GM12873 (cell line): ENCODE measurements around the gene MYO3B.

ENCODE experiments used
- TF ChIP-seq, protein P1 (sequence below): IDR thresholded peaks from 2 replicates; pipeline ENCODE4 v1.5.1; 2012; ENCODE audit warnings: low read depth, mild to moderate bottlenecking, moderate library complexity, low read length, control low read depth; ENCODE audit not compliant: insufficient read depth; ENCODE audit errors: missing control alignments

MYO3B gene

DNA sequence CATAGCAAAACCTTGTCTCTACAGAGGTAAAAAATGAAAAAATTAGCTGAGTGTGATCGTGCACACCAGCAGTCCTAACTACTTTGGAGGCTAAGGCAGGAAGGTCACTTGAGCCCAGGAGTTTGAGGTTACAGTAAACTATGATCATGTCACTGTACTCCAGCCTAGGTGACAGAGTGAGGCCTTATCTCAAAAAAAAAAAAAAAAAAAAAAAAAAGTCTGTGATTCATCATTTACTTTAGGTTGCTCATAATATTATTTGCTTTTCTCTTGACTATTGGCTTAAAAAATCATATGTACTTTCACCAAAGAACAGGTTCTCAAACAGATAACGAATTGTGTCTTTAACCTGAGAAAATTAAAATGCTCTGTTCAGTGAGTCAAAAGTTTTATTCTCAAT is 129.1 kb downstream of the MYO3B start:
- TF ChIP-seq, protein P1, sequence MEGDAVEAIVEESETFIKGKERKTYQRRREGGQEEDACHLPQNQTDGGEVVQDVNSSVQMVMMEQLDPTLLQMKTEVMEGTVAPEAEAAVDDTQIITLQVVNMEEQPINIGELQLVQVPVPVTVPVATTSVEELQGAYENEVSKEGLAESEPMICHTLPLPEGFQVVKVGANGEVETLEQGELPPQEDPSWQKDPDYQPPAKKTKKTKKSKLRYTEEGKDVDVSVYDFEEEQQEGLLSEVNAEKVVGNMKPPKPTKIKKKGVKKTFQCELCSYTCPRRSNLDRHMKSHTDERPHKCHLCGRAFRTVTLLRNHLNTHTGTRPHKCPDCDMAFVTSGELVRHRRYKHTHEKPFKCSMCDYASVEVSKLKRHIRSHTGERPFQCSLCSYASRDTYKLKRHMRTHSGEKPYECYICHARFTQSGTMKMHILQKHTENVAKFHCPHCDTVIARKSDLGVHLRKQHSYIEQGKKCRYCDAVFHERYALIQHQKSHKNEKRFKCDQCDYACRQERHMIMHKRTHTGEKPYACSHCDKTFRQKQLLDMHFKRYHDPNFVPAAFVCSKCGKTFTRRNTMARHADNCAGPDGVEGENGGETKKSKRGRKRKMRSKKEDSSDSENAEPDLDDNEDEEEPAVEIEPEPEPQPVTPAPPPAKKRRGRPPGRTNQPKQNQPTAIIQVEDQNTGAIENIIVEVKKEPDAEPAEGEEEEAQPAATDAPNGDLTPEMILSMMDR, result no peak

DNA sequence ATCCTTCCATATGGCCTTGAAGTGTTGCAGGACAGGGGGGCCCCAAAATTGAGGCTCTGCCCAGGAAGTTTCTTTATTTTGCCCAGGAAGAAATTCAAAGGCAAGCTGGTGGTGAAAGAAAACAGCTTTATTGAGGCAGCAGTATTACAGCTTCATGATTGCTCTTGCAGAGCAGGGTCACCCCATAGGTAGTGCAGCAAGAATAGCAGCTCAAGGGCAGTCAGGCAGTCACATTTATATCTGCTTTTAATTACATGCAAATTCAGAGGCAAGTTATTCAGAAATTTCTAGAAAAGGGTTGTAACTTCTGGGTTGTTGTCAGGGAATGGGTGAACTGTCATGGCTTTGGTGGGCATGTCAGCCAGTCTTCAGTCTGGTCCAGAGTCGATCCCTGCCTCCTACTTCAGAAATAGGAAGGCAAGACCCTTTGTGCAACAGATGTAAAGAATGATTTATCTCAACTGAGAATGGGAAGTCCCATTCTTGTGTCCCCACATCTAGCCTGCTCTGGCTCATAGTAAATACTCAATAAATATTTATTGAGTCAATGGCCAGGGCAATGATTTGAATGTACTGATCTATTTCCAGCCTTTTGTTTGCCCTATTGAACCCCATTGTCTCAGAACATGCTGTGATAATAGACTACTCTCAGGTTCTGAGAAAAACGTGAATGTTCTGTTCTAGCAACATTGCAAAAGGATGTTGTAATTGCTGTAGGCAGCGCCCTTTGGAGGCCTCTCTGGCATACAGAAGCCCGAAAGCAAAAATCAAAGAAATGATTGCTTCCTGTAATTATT is 129.8 kb downstream of the MYO3B start:
- TF ChIP-seq, protein P1, result no peak

DNA sequence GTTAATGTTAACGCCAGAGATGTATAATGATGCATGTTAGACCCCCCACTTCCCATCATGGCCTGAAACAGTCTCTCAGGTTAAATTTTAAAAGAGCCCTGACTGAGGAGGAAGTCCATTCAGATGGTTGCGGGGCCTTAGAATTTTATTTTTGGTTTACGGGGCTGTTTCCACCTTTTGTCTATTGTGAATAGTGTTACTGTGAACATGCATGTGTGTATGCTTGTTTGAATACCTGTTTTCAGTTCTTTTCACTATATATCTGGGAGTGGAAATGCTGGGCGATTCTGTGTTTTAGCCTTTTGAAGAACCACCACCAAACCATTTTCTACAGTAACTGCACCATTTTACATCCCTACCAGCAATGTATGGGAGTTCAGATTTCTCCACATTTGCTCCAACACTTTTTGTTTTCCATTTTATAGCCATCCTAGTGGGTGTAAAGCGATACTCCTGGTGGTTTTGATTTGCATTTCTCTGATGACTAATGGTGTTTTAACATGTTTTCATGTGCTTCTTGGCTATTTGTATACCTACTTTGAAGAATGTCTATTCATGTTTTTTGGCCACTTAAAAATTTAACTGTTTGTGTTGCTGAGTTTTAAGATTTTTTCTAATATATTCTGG is 133.0 kb downstream of the MYO3B start:
- TF ChIP-seq, protein P1, result no peak

DNA sequence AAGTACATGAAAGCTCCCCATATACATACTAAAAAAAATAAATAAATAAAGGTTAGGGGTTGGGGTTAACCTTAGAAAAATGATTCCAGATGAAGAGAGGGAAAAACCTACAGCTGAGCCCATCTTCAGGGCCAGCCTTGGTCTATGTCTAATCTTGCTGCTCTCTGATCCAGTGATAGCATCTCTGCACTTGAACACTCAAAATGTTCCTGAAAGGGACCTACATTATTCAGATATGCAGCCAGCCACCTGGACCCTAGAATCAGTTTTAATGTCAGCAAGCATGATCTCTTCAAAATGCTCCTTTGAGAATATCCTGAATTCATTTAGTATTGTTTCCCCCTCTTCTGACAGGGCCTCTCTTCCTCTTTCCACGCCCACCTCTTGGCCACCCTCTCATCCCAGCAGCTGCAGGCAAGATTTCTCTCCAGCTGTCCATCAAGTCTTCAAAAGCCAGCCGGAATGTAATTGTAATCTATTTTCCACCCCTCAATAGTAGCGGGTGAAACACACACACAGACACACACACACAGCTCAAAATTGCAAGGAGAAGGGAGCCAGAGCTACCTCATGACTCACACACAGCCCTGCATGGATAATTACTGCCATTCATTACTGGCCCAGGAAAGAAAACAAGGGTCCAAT is 135.5 kb downstream of the MYO3B start:
- TF ChIP-seq, protein P1, result no peak

DNA sequence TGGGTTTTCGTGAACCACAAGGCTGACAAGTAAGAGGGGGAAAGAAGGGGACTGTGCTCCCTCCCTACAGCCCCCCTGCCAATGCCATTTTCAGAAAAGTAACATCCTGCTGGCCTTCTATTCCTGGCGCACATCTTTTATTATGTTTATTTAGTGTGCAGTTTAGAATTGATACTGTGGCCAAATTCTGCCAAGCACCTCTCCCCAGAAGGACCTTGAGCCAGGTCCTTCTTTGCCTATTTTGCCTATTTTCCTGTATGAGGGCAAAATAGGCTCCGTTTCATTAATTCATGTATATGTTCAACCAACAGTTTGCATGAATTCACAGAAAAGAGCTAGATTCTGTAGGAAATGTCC is 136.0 kb downstream of the MYO3B start:
- TF ChIP-seq, protein P1, result no peak

DNA sequence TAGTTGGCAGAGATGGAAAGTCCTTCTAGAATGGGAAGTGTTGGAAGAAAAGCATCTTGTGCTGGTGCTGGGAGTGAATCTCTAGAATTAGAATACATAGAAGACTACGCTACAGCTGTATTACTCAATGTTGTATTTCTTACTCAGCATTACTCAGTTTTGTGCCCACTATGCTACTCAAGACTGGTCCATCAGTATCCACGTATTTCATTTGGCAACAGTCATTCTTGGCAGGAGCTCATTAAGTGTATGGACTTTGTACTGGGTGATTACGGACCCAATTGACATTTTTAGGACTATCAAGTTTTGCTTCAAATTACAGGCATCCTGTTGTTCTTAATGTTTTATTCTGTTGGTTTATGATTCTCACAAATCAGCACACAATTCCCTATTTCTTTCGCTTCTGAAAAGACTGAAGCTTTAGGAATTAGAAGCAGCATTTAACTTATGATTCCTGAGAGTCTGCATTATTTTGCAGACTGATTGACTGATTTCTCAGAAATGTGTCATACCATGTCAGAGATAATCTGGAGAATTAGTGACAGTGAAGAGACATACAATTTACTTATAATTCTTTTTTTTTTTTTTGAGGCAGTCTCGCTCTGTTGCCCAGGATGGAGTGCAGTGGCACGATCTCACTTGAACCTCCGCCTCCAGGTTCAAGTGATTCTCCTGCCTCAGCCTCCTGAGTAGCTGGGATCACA is 136.9 kb downstream of the MYO3B start:
- TF ChIP-seq, protein P1, result no peak

DNA sequence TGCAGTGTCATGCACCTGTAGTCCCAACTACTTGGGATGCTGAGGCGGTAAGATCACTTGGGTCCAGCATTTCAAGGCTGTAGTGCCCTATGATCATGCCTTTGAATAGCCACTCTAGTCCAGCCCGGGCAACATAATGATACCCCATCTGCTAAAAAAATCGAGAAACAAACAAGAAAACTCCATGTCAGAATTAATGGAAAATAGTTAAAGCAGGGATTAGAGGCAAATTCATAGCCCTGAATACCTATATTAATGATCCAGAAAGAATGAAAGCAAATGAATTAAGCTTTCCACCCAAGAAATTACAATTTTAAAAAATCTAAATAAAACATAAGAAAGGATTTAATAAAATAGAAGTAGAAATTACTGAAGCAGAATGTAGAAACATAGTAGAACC is 143.0 kb downstream of the MYO3B start:
- TF ChIP-seq, protein P1, result no peak
